Kidney epithelial cell (primary cell): ENCODE measurements around the gene CXCL14. TPM values are rescaled to one million over a fixed set of nuclear protein-coding genes. Genes with fewer than 3 reads are reported as not detected.

Experiments used
- DNase-seq: peaks from one replicate; pipeline ENCODE4 v3.0.0-alpha.2; 2010; ENCODE audit warnings: low read depth
- H3K27me3 ChIP-seq: 2 replicates; pipeline ENCODE4 v1.6.0; 2011; ENCODE audit warnings: low read length; ENCODE audit not compliant: control insufficient read depth, insufficient read depth
- H3K36me3 ChIP-seq: 2 replicates; pipeline ENCODE4 v1.5.1; 2011; ENCODE audit warnings: low read length; ENCODE audit not compliant: control insufficient read depth, insufficient read depth
- H3K4me3 ChIP-seq: 2 replicates; pipeline ENCODE4 v1.5.1; 2011; ENCODE audit warnings: low read depth, mild to moderate bottlenecking, control low read depth, low read length
- CTCF ChIP-seq: IDR thresholded peaks from 2 replicates; pipeline ENCODE4 v1.5.1; 2011; ENCODE audit warnings: mild to moderate bottlenecking, moderate library complexity, low read length, control low read depth, inconsistent platforms; ENCODE audit not compliant: insufficient read depth, poor library complexity, severe bottlenecking
- total RNA-seq: library from RNA; depleted of rRNA; stranded (reverse); fragments of >200 nt; gene quantifications from 2 replicates; pipeline ENCODE4 v1.2.3, GENCODE V29; 2015

The CXCL14 gene
- total RNA-seq, 1 donor from 2014 or later: not detected

- no peaks in the 10 kb centered on the region for H3K36me3 ChIP-seq
- H3K27me3 ChIP-seq: no peaks in the 10 kb centered on the region
- TF ChIP-seq CTCF: no peak
- no peak overlapping the region for H3K4me3 ChIP-seq
- DNase-seq: no peak
Measured at GRCh38 chr5:135606431-135606830, 27.6 kb upstream of the CXCL14 start.

GRCh38 chr5:135605221-135605620 is 26.4 kb upstream of the CXCL14 start:
- DNase-seq: no peak
- H3K36me3 ChIP-seq: no peaks in the 10 kb centered on the region
- no peaks in the 10 kb centered on the region for H3K27me3 ChIP-seq
- no peak overlapping the region for H3K4me3 ChIP-seq
- no peak for TF ChIP-seq CTCF

- no peaks in the 10 kb centered on the region for H3K36me3 ChIP-seq
- no peak overlapping the region for H3K4me3 ChIP-seq
- no peak for TF ChIP-seq CTCF
- no peaks in the 10 kb centered on the region for H3K27me3 ChIP-seq
- DNase-seq: no peak
Measured at GRCh38 chr5:135604056-135604455, 25.3 kb upstream of the CXCL14 start.

GRCh38 chr5:135602882-135603721 is 24.3 kb upstream of the CXCL14 start:
- TF ChIP-seq CTCF: no peak
- no peak overlapping the region for H3K4me3 ChIP-seq
- DNase-seq: no peak
- H3K36me3 ChIP-seq: no peaks in the 10 kb centered on the region
- H3K27me3 ChIP-seq: no peaks in the 10 kb centered on the region

- no peak for TF ChIP-seq CTCF
- Histone ChIP-seq H3K36me3 (no peaks in the 10 kb centered on the region), H3K27me3 (no peaks in the 10 kb centered on the region), H3K4me3 (no peak overlapping the region)
- DNase-seq: no peak
Measured at GRCh38 chr5:135601466-135601865, 22.7 kb upstream of the CXCL14 start.

GRCh38 chr5:135600971-135601381 is 22.2 kb upstream of the CXCL14 start:
- H3K4me3 ChIP-seq: no peak overlapping the region
- H3K36me3 ChIP-seq: no peaks in the 10 kb centered on the region
- no peak for DNase-seq
- H3K27me3 ChIP-seq: no peaks in the 10 kb centered on the region
- no peak for TF ChIP-seq CTCF
